ACC112 (cell line): Measurements from ENCODE around the gene EYA4.

ENCODE experiments used
- H2AFZ ChIP-seq: fragments of 200-600 bp; sonication (generic); one replicate; pipeline ENCODE4 v1.6.0; 2017; ENCODE audit warnings: antibody characterized with exemption, low read length; ENCODE audit not compliant: unreplicated experiment
- H3K27ac ChIP-seq: fragments of 200-600 bp; sonication (generic); 2 replicates; pipeline ENCODE4 v1.5.1; 2014; ENCODE audit warnings: low read depth, mild to moderate bottlenecking, antibody characterized with exemption, low read length, moderate library complexity
- H3K27me3 ChIP-seq: fragments of 200-600 bp; sonication (generic); 2 replicates; pipeline ENCODE4 v1.6.1; 2014; ENCODE audit warnings: mild to moderate bottlenecking, antibody characterized with exemption, low read length, moderate library complexity, mixed read lengths; ENCODE audit not compliant: insufficient read depth
- H3K36me3 ChIP-seq: fragments of 200-600 bp; sonication (generic); 2 replicates; pipeline ENCODE4 v1.6.1; 2016; ENCODE audit warnings: mild to moderate bottlenecking, antibody characterized with exemption, low read length, moderate library complexity, mixed read lengths; ENCODE audit not compliant: insufficient read depth
- H3K4me1 ChIP-seq: fragments of 200-600 bp; sonication (generic); one replicate; pipeline ENCODE4 v1.6.1; 2016; ENCODE audit warnings: low read length, mixed read lengths; ENCODE audit not compliant: insufficient read depth, unreplicated experiment, control insufficient read depth
- H3K4me3 ChIP-seq: fragments of 200-600 bp; sonication (generic); 2 replicates; pipeline ENCODE4 v1.5.1; 2014; ENCODE audit warnings: mild to moderate bottlenecking, low read depth, low read length
- H3K79me2 ChIP-seq: fragments of 200-600 bp; sonication (generic); one replicate; pipeline ENCODE4 v1.6.0; 2016; ENCODE audit warnings: low read length; ENCODE audit not compliant: control insufficient read depth, unreplicated experiment, insufficient read depth

The EYA4 gene

DNA sequence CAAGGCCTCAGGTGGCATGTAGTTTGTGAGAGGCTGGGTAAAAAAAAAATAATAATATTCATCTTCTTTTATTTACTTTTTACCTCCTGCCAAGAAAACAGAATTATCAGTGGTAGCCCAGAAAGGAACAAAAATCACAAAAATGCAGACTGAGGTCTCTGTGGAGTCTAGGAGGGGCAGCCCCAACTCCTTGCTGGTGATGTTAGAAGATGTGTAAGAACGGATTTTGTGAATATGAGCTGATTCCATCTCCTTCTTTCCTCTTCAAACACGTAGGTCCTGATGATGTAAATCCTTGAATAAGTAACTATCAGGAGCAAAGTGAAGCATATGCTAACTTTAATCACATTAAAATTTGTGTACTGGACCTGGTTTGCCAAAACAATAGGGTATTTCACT is 226.8 kb downstream of the EYA4 start:
- no peaks in the 10 kb centered on the region for H3K27me3 ChIP-seq
- H3K4me3 ChIP-seq: no peak overlapping the region
- no peak overlapping the region for H2AFZ ChIP-seq
- 0 out of 2 replicates have a peak, but pooled peaks cover 11% of the 10 kb centered on the region for H3K36me3 ChIP-seq
- H3K27ac ChIP-seq: no peak overlapping the region
- no peaks in the 10 kb centered on the region for H3K79me2 ChIP-seq
- H3K4me1 ChIP-seq: peaks cover 6% of the 10 kb centered on the region

DNA sequence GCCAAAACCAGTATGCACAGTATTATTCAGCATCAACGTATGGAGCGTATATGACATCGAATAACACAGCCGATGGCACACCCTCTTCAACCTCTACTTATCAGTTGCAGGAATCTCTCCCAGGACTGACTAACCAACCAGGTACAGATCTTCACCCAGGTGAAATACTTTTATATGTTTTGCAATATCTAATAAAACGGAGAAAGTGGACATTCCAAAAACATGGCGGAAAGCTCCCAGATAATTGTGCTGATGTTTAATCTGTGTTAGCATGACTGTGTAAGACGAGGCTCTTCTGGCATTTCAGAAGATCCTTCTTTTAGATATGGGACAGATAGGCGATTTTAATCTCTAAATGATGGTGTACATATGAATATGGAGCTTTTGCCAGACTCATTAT is 227.4 kb downstream of the EYA4 start:
- Histone ChIP-seq H3K4me1 (peaks cover 6% of the 10 kb centered on the region), H3K27me3 (no peaks in the 10 kb centered on the region), H3K36me3 (0 out of 2 replicates have a peak, but pooled peaks cover 11% of the 10 kb centered on the region), H3K4me3 (no peak overlapping the region), H2AFZ (no peak overlapping the region), H3K27ac (no peak overlapping the region), H3K79me2 (no peaks in the 10 kb centered on the region)

DNA sequence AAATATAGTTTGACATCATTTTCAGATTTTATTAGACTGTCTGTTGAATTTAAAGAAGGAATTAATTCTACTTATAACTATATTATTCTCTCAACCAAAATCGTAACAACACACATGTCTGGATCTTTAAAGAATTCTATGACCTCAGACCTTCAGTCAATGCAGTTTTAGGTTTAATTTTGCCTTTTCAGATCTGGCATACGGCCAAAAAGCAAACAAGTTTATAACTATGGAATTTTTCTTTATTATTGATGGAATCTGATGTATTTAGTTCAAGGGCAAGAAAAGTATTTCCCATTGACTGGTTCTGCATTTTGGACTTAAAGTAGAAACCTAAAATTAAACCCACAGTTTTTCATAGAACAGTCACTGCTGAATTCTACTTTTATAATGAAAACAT is 233.4 kb downstream of the EYA4 start:
- Histone ChIP-seq H3K36me3 (no peaks in the 10 kb centered on the region), H3K27ac (no peak overlapping the region), H2AFZ (no peak overlapping the region), H3K27me3 (no peaks in the 10 kb centered on the region), H3K4me1 (no peaks in the 10 kb centered on the region), H3K4me3 (no peak overlapping the region), H3K79me2 (no peaks in the 10 kb centered on the region)

DNA sequence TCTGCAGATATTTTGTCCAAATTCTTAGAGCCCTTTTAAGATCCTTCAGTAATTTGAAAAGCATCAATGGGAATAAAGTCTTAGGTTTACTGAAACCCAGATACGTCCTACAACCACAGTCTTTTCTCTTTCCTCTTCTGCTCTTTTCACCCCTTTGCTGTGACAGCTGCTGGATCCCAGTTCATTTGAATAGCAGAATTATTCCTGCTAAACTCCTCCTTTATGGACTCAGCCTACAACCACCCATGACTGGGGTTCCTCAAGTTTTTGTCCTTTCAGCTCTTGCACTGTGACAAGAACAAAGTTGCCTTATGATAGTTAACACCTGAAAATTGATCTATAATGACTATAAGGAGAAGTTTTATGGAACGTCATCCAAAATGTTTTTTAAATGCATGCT is 237.5 kb downstream of the EYA4 start:
- H2AFZ ChIP-seq: no peak overlapping the region
- H3K36me3 ChIP-seq: no peaks in the 10 kb centered on the region
- no peak overlapping the region for H3K4me3 ChIP-seq
- H3K79me2 ChIP-seq: no peaks in the 10 kb centered on the region
- H3K27me3 ChIP-seq: no peaks in the 10 kb centered on the region
- H3K27ac ChIP-seq: no peak overlapping the region
- no peaks in the 10 kb centered on the region for H3K4me1 ChIP-seq

DNA sequence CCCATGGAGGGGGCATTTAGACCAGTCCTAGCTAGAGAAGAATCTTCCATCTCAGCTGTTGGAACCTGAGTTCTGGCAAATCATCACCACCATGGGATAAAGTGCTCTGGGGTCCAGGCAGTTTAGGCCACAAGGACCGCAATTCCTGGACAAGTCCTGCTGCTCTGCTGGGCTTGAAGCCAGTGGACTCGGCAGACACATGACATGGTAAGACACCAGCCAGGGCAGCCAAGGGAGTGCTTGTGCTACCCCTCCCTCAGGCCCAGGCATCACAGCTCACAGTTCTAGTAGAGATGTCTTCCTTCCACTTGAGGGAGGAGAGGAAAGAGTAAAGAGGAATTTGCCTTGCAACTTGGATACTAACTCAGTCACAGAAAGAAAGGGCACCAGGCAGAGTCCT is 246.0 kb downstream of the EYA4 start:
- H3K4me1 ChIP-seq: no peaks in the 10 kb centered on the region
- no peak overlapping the region for H2AFZ ChIP-seq
- H3K79me2 ChIP-seq: no peaks in the 10 kb centered on the region
- H3K27ac ChIP-seq: no peak overlapping the region
- H3K4me3 ChIP-seq: no peak overlapping the region
- H3K27me3 ChIP-seq: no peaks in the 10 kb centered on the region
- H3K36me3 ChIP-seq: peaks cover 3% of the 10 kb centered on the region; the same call in 1 of the 2 replicates

DNA sequence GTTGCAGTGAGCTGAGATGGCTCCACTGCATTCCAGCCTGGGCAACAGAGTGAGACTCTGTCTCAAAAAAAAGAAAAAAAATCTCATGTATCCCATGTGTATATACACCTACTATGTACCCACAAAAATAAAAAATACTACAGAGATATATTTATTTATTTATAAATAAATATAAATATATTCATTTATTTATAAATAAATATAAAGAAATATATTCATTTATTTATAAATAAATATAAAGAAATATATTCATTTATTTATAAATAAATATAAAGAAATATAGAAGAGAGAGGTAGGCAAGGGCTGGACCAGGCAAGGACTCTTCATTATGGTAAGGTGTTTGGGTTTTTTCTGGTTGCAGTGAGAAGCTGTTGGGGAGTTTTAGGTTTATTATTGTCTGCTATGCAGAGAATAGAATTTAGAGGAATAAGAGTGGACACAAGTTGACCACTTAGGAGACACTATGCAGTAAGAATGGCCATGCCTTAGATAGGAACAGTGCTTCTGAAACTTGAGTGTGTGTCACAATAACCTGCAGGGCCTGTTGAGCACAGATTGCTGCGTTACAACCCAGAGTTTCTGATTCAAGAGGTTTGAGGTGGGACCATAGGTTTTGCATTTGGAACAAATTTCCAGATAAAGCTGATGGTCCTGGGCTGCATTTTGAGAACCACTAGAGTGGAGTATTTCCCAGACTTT is 254.2 kb downstream of the EYA4 start:
- H3K4me1 ChIP-seq: no peaks in the 10 kb centered on the region
- H3K36me3 ChIP-seq: no peaks in the 10 kb centered on the region
- no peaks in the 10 kb centered on the region for H3K79me2 ChIP-seq
- H3K27me3 ChIP-seq: no peaks in the 10 kb centered on the region
- no peak overlapping the region for H3K4me3 ChIP-seq
- H2AFZ ChIP-seq: no peak overlapping the region
- no peak overlapping the region for H3K27ac ChIP-seq

DNA sequence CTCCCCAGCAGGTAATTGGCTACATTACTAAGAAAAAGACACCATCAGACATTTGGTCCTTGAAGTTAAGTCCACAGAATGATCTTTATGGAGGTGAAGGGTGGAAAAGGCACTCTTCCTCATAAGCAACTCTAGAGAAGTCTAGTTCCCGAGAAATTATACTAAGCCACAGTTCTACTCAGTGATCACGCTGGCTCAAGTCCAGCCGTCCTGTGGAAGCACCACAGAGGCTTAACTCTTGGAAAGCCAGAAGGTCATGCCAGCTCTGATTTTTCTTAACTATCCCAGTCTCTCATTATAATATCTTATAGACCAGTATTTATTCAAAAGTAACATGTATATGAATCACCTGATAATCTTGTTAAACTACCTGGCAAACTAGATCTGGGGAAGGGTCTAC is 258.5 kb downstream of the EYA4 start:
- no peaks in the 10 kb centered on the region for H3K27me3 ChIP-seq
- H3K4me1 ChIP-seq: peaks cover 19% of the 10 kb centered on the region
- no peaks in the 10 kb centered on the region for H3K79me2 ChIP-seq
- no peak overlapping the region for H3K27ac ChIP-seq
- no peak overlapping the region for H3K4me3 ChIP-seq
- no peak overlapping the region for H2AFZ ChIP-seq
- no peaks in the 10 kb centered on the region for H3K36me3 ChIP-seq

DNA sequence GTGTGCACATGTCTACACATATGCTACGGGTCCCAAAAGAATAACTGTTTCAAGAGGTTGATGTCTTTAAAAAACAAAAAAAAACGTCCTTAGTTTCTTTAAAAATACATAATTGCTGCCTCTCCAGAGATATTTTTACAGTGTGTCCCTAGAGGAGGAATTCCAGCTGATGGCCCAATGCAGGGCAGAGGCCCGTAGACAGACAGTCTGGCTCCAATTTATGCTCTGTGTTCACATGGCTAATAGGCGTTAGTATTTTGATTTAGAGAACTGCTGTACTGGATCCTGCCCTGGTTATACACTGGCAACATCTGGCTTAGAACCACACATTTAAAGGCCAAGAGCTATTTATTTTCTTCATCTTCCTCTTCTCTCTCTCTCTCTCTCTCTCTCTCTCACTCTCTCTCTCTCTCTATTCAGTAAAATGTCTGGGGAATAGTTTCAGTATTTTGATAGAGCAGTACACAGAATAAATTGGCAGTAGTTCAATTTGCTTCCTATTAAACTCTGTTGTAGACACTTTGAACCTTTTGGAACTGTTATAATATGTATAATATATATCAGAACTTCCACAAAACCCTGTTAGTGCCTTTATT is 260.6 kb downstream of the EYA4 start:
- Histone ChIP-seq H3K4me3 (no peak overlapping the region), H3K27me3 (no peaks in the 10 kb centered on the region), H3K79me2 (no peaks in the 10 kb centered on the region), H3K4me1 (peaks cover 19% of the 10 kb centered on the region), H3K27ac (peak overlapping the region; percentile 72), H3K36me3 (no peaks in the 10 kb centered on the region), H2AFZ (no peak overlapping the region)

DNA sequence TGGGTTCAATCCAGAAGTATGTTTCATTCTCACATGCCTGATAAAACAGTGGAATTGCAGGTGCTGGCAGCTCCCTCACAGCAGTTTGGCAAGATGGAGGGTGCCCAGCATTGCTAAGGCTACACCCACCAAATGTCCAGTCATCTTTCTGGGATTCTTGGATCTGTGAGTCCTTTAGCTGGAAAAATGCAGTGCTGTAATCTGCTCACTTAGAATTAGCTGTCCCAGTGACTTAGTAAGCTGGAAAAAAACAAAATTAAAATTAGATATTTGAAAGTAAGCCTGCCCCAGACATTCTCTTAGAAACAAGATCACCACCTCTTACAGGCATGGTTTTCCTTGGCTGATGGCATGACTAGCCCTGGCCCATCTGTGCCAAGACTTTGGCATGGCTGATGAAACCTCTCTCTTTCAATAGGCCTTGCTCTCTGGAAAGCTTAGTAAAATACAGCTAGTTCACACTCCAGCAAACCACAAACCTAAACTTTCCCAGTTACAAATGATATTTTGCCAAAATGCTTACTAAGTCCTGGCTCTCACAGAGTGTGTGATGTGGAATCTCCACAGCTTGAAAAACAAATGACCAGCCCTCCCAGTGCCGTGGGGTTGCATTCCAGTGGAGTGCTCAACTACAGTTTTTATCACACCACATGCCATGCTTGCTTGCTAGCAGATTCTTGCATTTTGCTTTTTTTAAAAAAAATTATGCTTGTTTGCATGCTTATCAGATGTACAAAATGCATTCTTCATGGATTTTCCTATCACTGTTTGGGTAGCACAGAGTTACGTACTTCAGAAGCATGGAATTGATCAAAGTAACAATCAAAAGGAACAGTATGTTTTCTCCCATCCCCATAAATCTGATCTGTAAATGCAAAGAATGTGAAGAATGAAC is 261.5 kb downstream of the EYA4 start:
- no peak overlapping the region for H2AFZ ChIP-seq
- no peaks in the 10 kb centered on the region for H3K36me3 ChIP-seq
- no peaks in the 10 kb centered on the region for H3K79me2 ChIP-seq
- peak overlapping the region; percentile 8; the same call in 1 of the 2 replicates for H3K4me3 ChIP-seq
- no peaks in the 10 kb centered on the region for H3K27me3 ChIP-seq
- H3K27ac ChIP-seq: peak overlapping the region; percentile 72
- peaks cover 19% of the 10 kb centered on the region for H3K4me1 ChIP-seq

DNA sequence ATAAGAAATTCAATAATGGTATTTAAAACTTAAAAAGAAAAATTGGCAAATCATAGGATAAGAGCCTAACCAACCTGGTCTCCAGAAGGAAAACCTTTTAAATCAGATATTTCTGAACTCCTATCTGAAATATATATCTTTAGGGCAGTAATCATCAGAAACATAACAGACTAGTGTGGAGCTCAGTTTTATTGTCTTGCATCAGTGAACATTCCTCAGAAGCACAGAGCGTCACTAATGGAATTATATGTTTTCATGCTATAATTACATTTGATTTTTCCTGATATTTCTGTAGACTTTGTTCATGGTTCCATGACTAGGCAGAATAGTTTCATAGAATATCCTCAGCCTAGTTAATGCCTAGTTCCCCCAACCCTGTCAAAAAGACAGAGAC is 262.2 kb downstream of the EYA4 start:
- peak overlapping the region; percentile 72 for H3K27ac ChIP-seq
- H3K79me2 ChIP-seq: no peaks in the 10 kb centered on the region
- H3K36me3 ChIP-seq: no peaks in the 10 kb centered on the region
- peaks cover 19% of the 10 kb centered on the region for H3K4me1 ChIP-seq
- H2AFZ ChIP-seq: no peak overlapping the region
- H3K4me3 ChIP-seq: peak overlapping the region; percentile 8; the same call in 1 of the 2 replicates
- no peaks in the 10 kb centered on the region for H3K27me3 ChIP-seq
